HCT116 (cell line): ENCODE data around the gene PRRG1. TPM values are rescaled to one million over a fixed set of nuclear protein-coding genes. Genes with fewer than 3 reads are reported as not detected.

Source experiments
- ATAC-seq: fragments of 200-7000 bp; cut with Tn5 transposase; 2 replicates; pipeline ENCODE4 v1.9.1; 2020; ENCODE audit warnings: mild to moderate bottlenecking, moderate library complexity
- BruUV-seq: library from RNA; stranded (reverse); fragments of 400-500 nt; replicated peaks from 2 replicates; lab custom pipeline; 2021; lab: Mats Ljungman, UMichigan
- CTCF ChIA-PET: fragments of 300-600 bp; sonication (Branson Sonifier 250); formaldehyde crosslinking; loops from one replicate; lab custom pipeline; 2021; ENCODE audit warnings: antibody characterized with exemption; lab: Charles Lee
- POLR2A ChIA-PET: fragments of 300-600, 350-600 bp; sonication (Branson Sonifier 250); formaldehyde crosslinking; loops from one replicate; lab custom pipeline; 2021; ENCODE audit warnings: antibody characterized with exemption; lab: Charles Lee
- RAD21 ChIA-PET, 2 experiments: fragments of 300-600 bp; sonication (Branson Sonifier 250); formaldehyde crosslinking; loops; one replicate each; lab custom pipeline; 2023; ENCODE audit warnings: low total read pairs in 2 of 2; ENCODE audit not compliant: uncharacterized antibody in 2 of 2, unreplicated experiment in 2 of 2, low non-redundant PET in 1 of 2; lab: Charles Lee
- DNase-seq: peaks from one replicate; pipeline ENCODE4 v3.0.0-alpha.2; 2010; ENCODE audit warnings: low read depth, low spot score
- H2AFZ ChIP-seq: fragments of 200-600 bp; shearing (Covaris generic), sonication (generic); 2 replicates; pipeline ENCODE4 v1.6.1; 2017; ENCODE audit warnings: low read depth, mixed run types, mixed read lengths, antibody characterized with exemption, low read length; ENCODE audit not compliant: poor library complexity, severe bottlenecking
- H3K27ac ChIP-seq: 2 replicates; pipeline ENCODE4 v1.5.1; 2012; ENCODE audit warnings: low read depth, low read length
- H3K27me3 ChIP-seq: fragments of 200-600 bp; sonication (generic); 2 replicates; pipeline ENCODE4 v1.6.1; 2016; ENCODE audit warnings: mixed run types, low read length, mixed read lengths; ENCODE audit not compliant: insufficient read depth
- H3K36me3 ChIP-seq, 2 experiments: fragments of 200-500 bp in 1 of 2; fragments of 200-600 bp in 1 of 2; sonication (Bioruptor generic) in 1 of 2; sonication (generic) in 1 of 2; 2 replicates each; pipeline versions ENCODE4 v1.5.1 to v1.6.1; 2014 to 2016; ENCODE audit warnings: low read length in 2 of 2, inconsistent platforms in 1 of 2, mixed read lengths in 1 of 2, mixed run types in 1 of 2; ENCODE audit not compliant: insufficient read depth in 2 of 2, control insufficient read depth in 1 of 2
- H3K4me1 ChIP-seq, 2 experiments: fragments of 200-600 bp in 1 of 2; sonication (generic) in 1 of 2; 2 replicates each; pipeline versions ENCODE4 v1.5.1 to v1.6.1; 2012 to 2017; ENCODE audit warnings: low read length in 2 of 2, inconsistent platforms in 1 of 2, mild to moderate bottlenecking in 1 of 2, mixed read lengths in 1 of 2, mixed run types in 1 of 2, moderate library complexity in 1 of 2; ENCODE audit not compliant: insufficient read depth in 2 of 2, control insufficient read depth in 1 of 2
- H3K4me2 ChIP-seq: fragments of 200-600 bp; sonication (generic); 2 replicates; pipeline ENCODE4 v1.6.1; 2017; ENCODE audit warnings: mixed run types, low read length, mixed read lengths
- H3K4me3 ChIP-seq, 2 experiments: fragments of 200-600 bp in 1 of 2; sonication (generic) in 1 of 2; replicated peaks in 1 of 2; 2 replicates each; pipeline ENCODE4 v1.5.1; 2011 to 2016; ENCODE audit warnings: low read length in 2 of 2, control low read depth in 1 of 2, low read depth in 1 of 2, mild to moderate bottlenecking in 1 of 2, mixed read lengths in 1 of 2, mixed run types in 1 of 2
- H3K79me2 ChIP-seq: fragments of 200-600 bp; sonication (generic); 2 replicates; pipeline ENCODE4 v1.6.1; 2017; ENCODE audit warnings: mild to moderate bottlenecking, mixed run types, low read length, moderate library complexity, mixed read lengths; ENCODE audit not compliant: insufficient read depth
- H3K9ac ChIP-seq: fragments of 200-600 bp; sonication (generic); 2 replicates; pipeline ENCODE4 v1.6.1; 2016; ENCODE audit warnings: low read length, mixed read lengths
- H3K9me2 ChIP-seq: fragments of 200-600 bp; sonication (generic), shearing (Covaris generic); 2 replicates; pipeline ENCODE4 v1.6.1; 2017; ENCODE audit warnings: mixed run types, mild to moderate bottlenecking, moderate library complexity; ENCODE audit not compliant: insufficient read depth
- H3K9me3 ChIP-seq, 2 experiments: fragments of 200-500 bp in 1 of 2; fragments of 200-600 bp in 1 of 2; sonication (Bioruptor generic) in 1 of 2; sonication (generic) in 1 of 2; 2 replicates each; pipeline ENCODE4 v1.6.1; 2014 to 2017; ENCODE audit warnings: low read length in 2 of 2, mixed read lengths in 2 of 2, inconsistent platforms in 1 of 2, low read depth in 1 of 2, mild to moderate bottlenecking in 1 of 2, mixed run types in 1 of 2, moderate library complexity in 1 of 2; ENCODE audit not compliant: control insufficient read depth in 1 of 2, insufficient read depth in 1 of 2
- H4K20me1 ChIP-seq: fragments of 200-600 bp; sonication (generic), shearing (Covaris generic); 2 replicates; pipeline ENCODE4 v1.6.1; 2017; ENCODE audit warnings: mixed run types, mild to moderate bottlenecking, moderate library complexity; ENCODE audit not compliant: insufficient read depth
- SIN3A ChIP-seq: IDR thresholded peaks from 2 replicates; pipeline ENCODE4 v1.6.1; 2012; ENCODE audit warnings: low read depth
- SP1 ChIP-seq: IDR thresholded peaks from 2 replicates; pipeline ENCODE4 v1.6.1; 2012; ENCODE audit warnings: low read depth
- SRF ChIP-seq: IDR thresholded peaks from 2 replicates; pipeline ENCODE4 v1.6.1; 2012; ENCODE audit warnings: low read depth
- ZFX ChIP-seq: fragments of 450-650 bp; IDR thresholded peaks from 2 replicates; pipeline ENCODE4 v1.6.1; 2017
- ZNF274 ChIP-seq: fragments of 200-500 bp; sonication (Bioruptor generic); IDR thresholded peaks from 2 replicates; pipeline ENCODE4 v1.6.1; 2014; ENCODE audit warnings: mild to moderate bottlenecking, low read depth, low read length, inconsistent platforms
- intact Hi-C: fragments of 100-400 bp; cut with micrococcal nuclease; formaldehyde crosslinking; loops from 2 replicates; pipeline ENCODE4 v1.10.0; 2022
- total RNA-seq: library from RNA; stranded (reverse); gene quantifications from one replicate; pipeline ENCODE4 v1.2.1, GENCODE V29; 2021; ENCODE audit not compliant: unreplicated experiment
- TF ChIP-seq, protein P1 (sequence below): IDR thresholded peaks from 2 replicates; pipeline ENCODE4 v1.6.1; 2012
- TF ChIP-seq, protein P2 (sequence below): IDR thresholded peaks from 2 replicates; pipeline ENCODE4 v1.6.1; 2012
- TF ChIP-seq, protein P3 (sequence below), 3 experiments: fragments of 200-600 bp in 1 of 3; sonication (generic) in 1 of 3; IDR thresholded peaks in 2 of 3; conservative IDR thresholded peaks in 1 of 3; 2 replicates each; pipeline ENCODE4 v1.5.1; 2012 to 2017; ENCODE audit warnings: low read depth in 2 of 3, low read length in 2 of 3, antibody characterized with exemption in 1 of 3, borderline replicate concordance in 1 of 3, control low read depth in 1 of 3, mild to moderate bottlenecking in 1 of 3, mixed read lengths in 1 of 3, mixed run types in 1 of 3, moderate library complexity in 1 of 3; ENCODE audit not compliant: insufficient read depth in 1 of 3

Gene PRRG1
- total RNA-seq, 1 experiment from 2014 or later = 16.0 TPM

DNA sequence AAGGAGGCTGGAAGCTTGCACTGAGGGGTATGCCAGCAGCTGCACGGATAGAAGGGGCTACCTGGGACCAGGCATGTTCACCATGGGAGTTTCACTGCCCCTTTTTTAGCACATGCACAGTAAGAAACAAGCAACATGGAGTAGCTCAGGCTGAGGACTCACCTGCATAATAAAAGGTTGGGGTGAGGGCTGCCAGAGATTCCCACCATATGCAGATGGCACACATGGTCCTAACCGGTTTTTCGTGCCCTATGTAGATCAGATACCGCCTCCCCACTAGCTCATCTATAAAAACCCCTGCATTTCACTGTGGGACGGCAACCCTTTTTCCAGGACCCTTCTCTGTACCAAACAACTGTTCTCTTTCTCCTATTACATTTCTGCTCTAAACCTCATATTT lies 125.3 kb downstream of the PRRG1 start:
- Histone ChIP-seq H3K9me3 (no peaks in the 10 kb centered on the region), H3K4me1 (peaks cover 9 to 23% of the 10 kb centered on the region in 2 experiments), H3K4me2 (no peak overlapping the region), H2AFZ (no peak overlapping the region), H3K9ac (no peak overlapping the region), H3K79me2 (no peaks in the 10 kb centered on the region), H3K9me2 (no peaks in the 10 kb centered on the region), H3K27ac (no peak overlapping the region), H3K4me3 (no peak overlapping the region), H4K20me1 (no peaks in the 10 kb centered on the region), H3K27me3 (no peaks in the 10 kb centered on the region), H3K36me3 (no peaks in the 10 kb centered on the region)
- intact Hi-C loops = no loop called here
- RAD21 ChIA-PET = no interaction called here
- ATAC-seq (no peak), DNase-seq (no peak)
- POLR2A ChIA-PET = no interaction called here
- CTCF ChIA-PET = no interaction called here
- no peak for TF ChIP-seq SRF
- TF ChIP-seq, protein P1, sequence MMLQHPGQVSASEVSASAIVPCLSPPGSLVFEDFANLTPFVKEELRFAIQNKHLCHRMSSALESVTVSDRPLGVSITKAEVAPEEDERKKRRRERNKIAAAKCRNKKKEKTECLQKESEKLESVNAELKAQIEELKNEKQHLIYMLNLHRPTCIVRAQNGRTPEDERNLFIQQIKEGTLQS = no peak
- TF ChIP-seq, protein P2, sequence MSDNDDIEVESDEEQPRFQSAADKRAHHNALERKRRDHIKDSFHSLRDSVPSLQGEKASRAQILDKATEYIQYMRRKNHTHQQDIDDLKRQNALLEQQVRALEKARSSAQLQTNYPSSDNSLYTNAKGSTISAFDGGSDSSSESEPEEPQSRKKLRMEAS = no peak
- TF ChIP-seq, protein P3, sequence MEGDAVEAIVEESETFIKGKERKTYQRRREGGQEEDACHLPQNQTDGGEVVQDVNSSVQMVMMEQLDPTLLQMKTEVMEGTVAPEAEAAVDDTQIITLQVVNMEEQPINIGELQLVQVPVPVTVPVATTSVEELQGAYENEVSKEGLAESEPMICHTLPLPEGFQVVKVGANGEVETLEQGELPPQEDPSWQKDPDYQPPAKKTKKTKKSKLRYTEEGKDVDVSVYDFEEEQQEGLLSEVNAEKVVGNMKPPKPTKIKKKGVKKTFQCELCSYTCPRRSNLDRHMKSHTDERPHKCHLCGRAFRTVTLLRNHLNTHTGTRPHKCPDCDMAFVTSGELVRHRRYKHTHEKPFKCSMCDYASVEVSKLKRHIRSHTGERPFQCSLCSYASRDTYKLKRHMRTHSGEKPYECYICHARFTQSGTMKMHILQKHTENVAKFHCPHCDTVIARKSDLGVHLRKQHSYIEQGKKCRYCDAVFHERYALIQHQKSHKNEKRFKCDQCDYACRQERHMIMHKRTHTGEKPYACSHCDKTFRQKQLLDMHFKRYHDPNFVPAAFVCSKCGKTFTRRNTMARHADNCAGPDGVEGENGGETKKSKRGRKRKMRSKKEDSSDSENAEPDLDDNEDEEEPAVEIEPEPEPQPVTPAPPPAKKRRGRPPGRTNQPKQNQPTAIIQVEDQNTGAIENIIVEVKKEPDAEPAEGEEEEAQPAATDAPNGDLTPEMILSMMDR (IDR thresholded peaks at IDR 0.05 in 2 of 3, conservative IDR thresholded peaks at IDR 0.05 in 1 of 3; ENCODE audit: borderline replicate concordance in 1 of 3, insufficient read depth in 1 of 3, low read depth in 2 of 3, low read length in 2 of 3) = no peak
- no TSS peak for BruUV-seq

DNA sequence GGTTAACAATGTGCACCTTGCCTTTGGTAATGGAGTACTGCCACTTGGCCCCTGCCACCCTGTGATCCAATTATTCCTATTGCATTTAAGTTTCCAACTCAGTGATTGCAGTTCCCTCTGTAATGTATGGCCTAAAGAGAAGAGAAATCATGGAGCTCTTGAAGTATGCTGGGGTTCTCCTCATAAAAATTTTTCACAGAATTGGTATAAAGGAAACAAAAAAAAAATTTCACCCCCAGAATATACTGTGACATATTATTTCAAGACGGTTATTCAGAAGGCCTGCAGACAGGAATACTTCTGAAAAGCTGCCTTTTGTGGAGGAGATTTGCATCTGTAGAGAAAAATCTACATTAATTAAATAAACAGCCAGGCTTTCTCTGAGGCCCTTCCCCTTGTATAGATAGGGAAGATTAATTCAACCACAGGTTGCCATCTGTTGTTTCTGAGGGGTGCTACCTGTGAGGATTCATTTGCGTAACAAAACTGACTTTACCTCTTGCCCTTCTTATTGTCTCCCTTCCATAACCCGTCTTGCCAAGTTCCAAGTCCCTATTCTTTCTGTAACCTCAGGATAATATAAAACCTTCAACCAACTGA lies 127.5 kb downstream of the PRRG1 start:
- DNase-seq (no peak), ATAC-seq (no peak)
- CTCF ChIA-PET = no interaction called here
- POLR2A ChIA-PET = no interaction called here
- Histone ChIP-seq H3K36me3 (no peaks in the 10 kb centered on the region), H3K4me1 (peaks cover 9 to 23% of the 10 kb centered on the region in 2 experiments), H4K20me1 (no peaks in the 10 kb centered on the region), H3K9ac (no peak overlapping the region), H3K9me2 (no peaks in the 10 kb centered on the region), H3K4me3 (no peak overlapping the region), H3K27me3 (no peaks in the 10 kb centered on the region), H3K4me2 (peak overlapping the region; percentile 65; the same call in 1 of the 2 replicates), H3K27ac (peak overlapping the region; percentile 58; the same call in 1 of the 2 replicates), H2AFZ (no peak overlapping the region), H3K9me3 (no peaks in the 10 kb centered on the region), H3K79me2 (no peaks in the 10 kb centered on the region)
- TF ChIP-seq ZFX = no peak
- no peak for TF ChIP-seq ZNF274
- no peak for TF ChIP-seq SP1
- no peak for TF ChIP-seq SIN3A
- BruUV-seq = no TSS peak
- RAD21 ChIA-PET = no interaction called here
- intact Hi-C loops = no loop called here
